Measurements from ENCODE around the gene MGAT5. TPM values are rescaled to one million over a fixed set of nuclear protein-coding genes. Genes with fewer than 3 reads are reported as not detected.

MGAT5 gene
- total RNA-seq, 2 experiments from 2014 or later: 36.9 to 42.2 TPM

GRCh38 chr2:134462791-134463698 is 209.2 kb downstream of the MGAT5 start:
- Mint-ChIP-seq H3K36me3 (ENCODE audit: low read depth) (no peaks in the 10 kb centered on the region), H3K4me3 (no peak overlapping the region), H3K9me3 (no peaks in the 10 kb centered on the region), H3K27ac (no peak overlapping the region), H3K27me3 (no peaks in the 10 kb centered on the region), H3K4me1 (ENCODE audit: low read depth) (no peaks in the 10 kb centered on the region)
- DNase-seq: no peak
- CTCF ChIA-PET: interaction anchor here (1.3 kb wide), 1 partner anchor 12 kb away, joined by 3 read pairs; no protein-coding TSS in a partner anchor
- intact Hi-C loops (cut with micrococcal nuclease): no loop called here
- ATAC-seq: no peak
- TF ChIP-seq, protein P1, sequence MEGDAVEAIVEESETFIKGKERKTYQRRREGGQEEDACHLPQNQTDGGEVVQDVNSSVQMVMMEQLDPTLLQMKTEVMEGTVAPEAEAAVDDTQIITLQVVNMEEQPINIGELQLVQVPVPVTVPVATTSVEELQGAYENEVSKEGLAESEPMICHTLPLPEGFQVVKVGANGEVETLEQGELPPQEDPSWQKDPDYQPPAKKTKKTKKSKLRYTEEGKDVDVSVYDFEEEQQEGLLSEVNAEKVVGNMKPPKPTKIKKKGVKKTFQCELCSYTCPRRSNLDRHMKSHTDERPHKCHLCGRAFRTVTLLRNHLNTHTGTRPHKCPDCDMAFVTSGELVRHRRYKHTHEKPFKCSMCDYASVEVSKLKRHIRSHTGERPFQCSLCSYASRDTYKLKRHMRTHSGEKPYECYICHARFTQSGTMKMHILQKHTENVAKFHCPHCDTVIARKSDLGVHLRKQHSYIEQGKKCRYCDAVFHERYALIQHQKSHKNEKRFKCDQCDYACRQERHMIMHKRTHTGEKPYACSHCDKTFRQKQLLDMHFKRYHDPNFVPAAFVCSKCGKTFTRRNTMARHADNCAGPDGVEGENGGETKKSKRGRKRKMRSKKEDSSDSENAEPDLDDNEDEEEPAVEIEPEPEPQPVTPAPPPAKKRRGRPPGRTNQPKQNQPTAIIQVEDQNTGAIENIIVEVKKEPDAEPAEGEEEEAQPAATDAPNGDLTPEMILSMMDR (IDR thresholded peaks at IDR 0.05): no peak
- POLR2A ChIA-PET: no interaction called here

DNA sequence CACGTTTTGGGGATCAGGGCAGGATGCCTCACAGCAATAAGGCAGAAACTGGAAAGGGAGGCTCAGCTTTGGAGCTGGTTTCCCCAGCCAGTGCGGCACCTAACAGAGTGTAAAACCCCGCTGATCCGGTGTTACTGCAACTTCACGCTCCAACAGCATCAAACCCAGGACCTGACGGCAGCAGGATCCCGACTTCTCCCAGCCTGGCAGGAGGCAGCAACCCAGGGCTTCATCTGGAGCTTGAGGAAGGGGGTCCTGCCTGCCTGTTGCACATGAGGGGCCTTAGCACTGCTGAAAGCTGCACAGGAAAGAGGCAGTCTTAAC is 209.8 kb downstream of the MGAT5 start:
- ChIA-PET POLR2A (no interaction called here), CTCF (interaction anchor here (0.9 kb wide), 1 partner anchor 51 kb away, joined by 3 read pairs; no protein-coding TSS in a partner anchor)
- ATAC-seq: no peak
- Mint-ChIP-seq H3K9me3 (no peaks in the 10 kb centered on the region), H3K36me3 (ENCODE audit: low read depth) (no peaks in the 10 kb centered on the region), H3K4me1 (ENCODE audit: low read depth) (no peaks in the 10 kb centered on the region), H3K27ac (no peak overlapping the region), H3K27me3 (no peaks in the 10 kb centered on the region), H3K4me3 (no peak overlapping the region)
- intact Hi-C loops (cut with micrococcal nuclease): no loop called here
- DNase-seq: no peak
- TF ChIP-seq, protein P1 (IDR thresholded peaks at IDR 0.05): no peak

DNA sequence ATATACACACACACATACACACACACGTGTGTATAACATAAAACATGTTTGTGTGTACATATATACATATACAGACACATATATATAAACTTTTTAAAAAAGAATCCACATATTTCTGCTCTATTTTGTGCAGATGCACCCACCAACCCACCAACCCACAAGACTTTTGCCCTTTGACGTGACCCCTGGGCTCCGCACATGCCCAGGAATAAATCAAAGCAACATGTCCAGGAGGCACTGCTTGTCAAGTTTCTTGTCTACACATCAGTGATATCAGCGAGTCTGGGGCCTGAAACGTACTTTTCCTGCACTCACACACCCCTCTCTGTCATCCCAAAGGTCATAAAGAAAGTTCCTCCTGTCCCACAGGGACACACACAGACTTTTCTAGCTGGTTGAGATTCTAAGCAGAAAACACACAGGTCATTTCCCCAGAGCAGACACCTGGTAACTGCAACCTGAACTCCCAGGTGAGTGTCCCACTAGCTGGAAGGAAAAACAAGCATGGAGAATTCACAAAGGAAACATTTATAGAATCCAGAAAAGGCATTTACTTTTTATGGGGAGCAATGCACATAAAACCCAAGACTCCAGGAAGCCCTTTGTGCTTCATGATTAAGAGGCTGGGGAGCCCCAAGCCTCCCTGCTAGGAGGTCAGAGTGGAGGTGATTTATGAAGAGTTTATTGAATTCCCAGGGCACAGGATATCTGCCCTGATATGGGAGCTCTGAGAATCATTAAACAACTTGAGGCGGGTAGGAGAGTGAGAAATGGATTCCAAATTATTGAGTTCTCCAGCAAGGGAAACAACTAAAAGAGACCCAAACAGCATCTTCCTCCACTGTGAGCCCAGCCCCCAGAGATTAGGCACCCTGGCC is 211.6 kb downstream of the MGAT5 start:
- CTCF ChIA-PET: interaction anchor here (1.0 kb wide), 1 partner anchor 11 kb away, joined by 3 read pairs; no protein-coding TSS in a partner anchor
- ATAC-seq: no peak
- Mint-ChIP-seq H3K27me3 (no peaks in the 10 kb centered on the region), H3K27ac (no peak overlapping the region), H3K9me3 (no peaks in the 10 kb centered on the region), H3K4me1 (ENCODE audit: low read depth) (no peaks in the 10 kb centered on the region), H3K4me3 (no peak overlapping the region), H3K36me3 (ENCODE audit: low read depth) (no peaks in the 10 kb centered on the region)
- intact Hi-C loops (cut with micrococcal nuclease): no loop called here
- TF ChIP-seq, protein P1 (IDR thresholded peaks at IDR 0.05): no peak
- POLR2A ChIA-PET: no interaction called here
- DNase-seq: no peak

GRCh38 chr2:134466141-134466540 is 212.3 kb downstream of the MGAT5 start:
- Mint-ChIP-seq H3K36me3 (ENCODE audit: low read depth) (no peaks in the 10 kb centered on the region), H3K4me1 (ENCODE audit: low read depth) (no peaks in the 10 kb centered on the region), H3K9me3 (no peaks in the 10 kb centered on the region), H3K27ac (no peak overlapping the region), H3K4me3 (no peak overlapping the region), H3K27me3 (no peaks in the 10 kb centered on the region)
- ChIA-PET POLR2A (no interaction called here), CTCF (no interaction called here)
- TF ChIP-seq, protein P1 (IDR thresholded peaks at IDR 0.05): peak; percentile 27
- intact Hi-C loops (cut with micrococcal nuclease): no loop called here
- ATAC-seq: no peak
- DNase-seq: peak; percentile 57

- no peak for ATAC-seq
- DNase-seq: no peak
- Mint-ChIP-seq H3K9me3 (peaks cover 6% of the 10 kb centered on the region), H3K27ac (no peak overlapping the region), H3K36me3 (ENCODE audit: low read depth) (no peaks in the 10 kb centered on the region), H3K4me3 (no peak overlapping the region), H3K27me3 (no peaks in the 10 kb centered on the region), H3K4me1 (ENCODE audit: low read depth) (no peaks in the 10 kb centered on the region)
- CTCF ChIA-PET: no interaction called here
- POLR2A ChIA-PET: no interaction called here
- TF ChIP-seq, protein P1 (IDR thresholded peaks at IDR 0.05): no peak
- intact Hi-C loops (cut with micrococcal nuclease): no loop called here
Observed at GRCh38 chr2:134468164-134468563, 214.3 kb downstream of the MGAT5 start.
